Heart right ventricle (tissue), 16 donors: Measurements from ENCODE around the gene DSE. TPM values are rescaled to one million over a fixed set of nuclear protein-coding genes. Genes with fewer than 3 reads are reported as not detected.

Source experiments
- ATAC-seq, 8 donors: fragments of 200-7000 bp; cut with Tn5 transposase; one replicate each; pipeline ENCODE4 v1.9.1; 2020; ENCODE audit warnings: mild to moderate bottlenecking in 8 of 8, moderate library complexity in 8 of 8, moderate number of reproducible peaks in 1 of 8
- DNase-seq, 2 donors: peaks; one replicate each; pipeline ENCODE4 v3.0.0-alpha.2; 2020
- H3K27ac ChIP-seq, 10 donors: fragments of 200-600 bp; sonication (generic) in 2 of 10; one replicate each; pipeline versions ENCODE4 v1.5.0 to v1.8.0; 2020 to 2022; ENCODE audit warnings: mild to moderate bottlenecking in 3 of 10
- H3K27me3 ChIP-seq, 7 donors: fragments of 200-600 bp; one replicate each; pipeline ENCODE4 v1.8.0; 2021 to 2022; ENCODE audit warnings: mild to moderate bottlenecking in 2 of 7
- H3K36me3 ChIP-seq, 9 donors: fragments of 200-600 bp; sonication (generic) in 1 of 9; one replicate each; pipeline versions ENCODE4 v1.5.0 to v1.8.0; 2020 to 2022; ENCODE audit warnings: mild to moderate bottlenecking in 2 of 9
- H3K4me1 ChIP-seq, 9 donors: fragments of 200-600 bp; sonication (generic) in 1 of 9; one replicate each; pipeline versions ENCODE4 v1.5.0 to v1.8.0; 2020 to 2022; ENCODE audit warnings: mild to moderate bottlenecking in 4 of 9
- H3K4me3 ChIP-seq, 10 donors: fragments of 200-600 bp; sonication (generic) in 2 of 10; one replicate each; pipeline versions ENCODE4 v1.5.0 to v1.8.0; 2020 to 2022; ENCODE audit warnings: mild to moderate bottlenecking in 7 of 10, moderate library complexity in 2 of 10
- H3K9me3 ChIP-seq, 11 donors: fragments of 200-600 bp in 10 of 11; sonication (generic) in 2 of 11; one replicate each; pipeline versions ENCODE4 v1.5.0 to v1.8.0; 2013 to 2022; ENCODE audit warnings: mild to moderate bottlenecking in 2 of 11, control low read depth in 1 of 11, moderate library complexity in 1 of 11
- WGBS, 2 donors: extraction: QIAGEN DNeasy Blood & Tissue Kit; methylation state at CpG; one replicate each; pipeline ENCODE4 v1.1.7; 2013; ENCODE audit warnings: inconsistent platforms in 1 of 2; 5-methylcytosine and 5-hydroxymethylcytosine counted together
- intact Hi-C, 10 donors: fragments of 100-400 bp; cut with DNase I; formaldehyde crosslinking; loops; one replicate each; pipeline versions ENCODE4 v1.11.1 to v1.14.2; 2022
- polyA plus RNA-seq, 2 donors: library from polyadenylated mRNA; stranded (reverse); fragments of 200-250 nt; gene quantifications; one replicate each; pipeline ENCODE4 v1.2.3, GENCODE V29; 2013
- total RNA-seq, 10 donors: library from RNA; stranded (reverse); fragmentation: NEBNext Ultra II Directional in 3 of 10; extraction: Animal tissue kit (Norgen Biotek cat#: 25700) in 3 of 10; gene quantifications; one replicate each; pipeline versions ENCODE4 v1.2.1 to v1.2.4, GENCODE V29; 2021 to 2023
- TF ChIP-seq, protein P1 (sequence below), 9 donors: fragments of 200-600 bp; sonication (generic) in 2 of 9; IDR thresholded peaks; one replicate each; pipeline versions ENCODE4 v1.5.0 to v1.8.0; 2021 to 2022; ENCODE audit warnings: antibody characterized with exemption in 9 of 9, mild to moderate bottlenecking in 5 of 9, moderate library complexity in 1 of 9
- donor health status: Arrhythmogenic right ventricular cardiomyopathy.
- donor health status: ischemic (EF 13 %, LVEDD 7.1; RV severe dilation, severe dysfunction).
- donor health status: healthy with polysubstance abuse.
- donor health status: DM: no; HTN: yes; CAD: no.
- donor health status: DM: no; HTN: no; CAD: no.
- donor health status: ischemic (EF 25% LVEDD 6.9; RV normal size, moderate dysfunction).
- donor health status: ischemic (EF 25% LVEDD 5.7; RV mildly dilated, moderate dysfunction).
- donor health status: healthy.
- donor health status: DM: yes; HTN: yes; CAD: no.
- donor health status: Ischemic cardiomyopathy.
- donor health status: ischemic (EF 35%, LVEDD 5.7; RV mildly dilated, moderate dysfunction).
- donor health status: nonischemic (EF 11% LVEDD 7.7; RV severe dilation, severe dysfunction).
- donor health status: DM: yes; HTN: yes; CAD: no.
- donor health status: PGD.
- donor health status: ischemic (EF 29% LVEDD 5.4; RV normal size, mild dysfunction).
- donor health status: nonischemic (EF 23%, LVEDD 6.1; RV moderate dilation, normal function).

The DSE gene
- total and polyA plus RNA-seq, 12 donors = 3.8 to 25.4 (median 11.3) TPM

DNA sequence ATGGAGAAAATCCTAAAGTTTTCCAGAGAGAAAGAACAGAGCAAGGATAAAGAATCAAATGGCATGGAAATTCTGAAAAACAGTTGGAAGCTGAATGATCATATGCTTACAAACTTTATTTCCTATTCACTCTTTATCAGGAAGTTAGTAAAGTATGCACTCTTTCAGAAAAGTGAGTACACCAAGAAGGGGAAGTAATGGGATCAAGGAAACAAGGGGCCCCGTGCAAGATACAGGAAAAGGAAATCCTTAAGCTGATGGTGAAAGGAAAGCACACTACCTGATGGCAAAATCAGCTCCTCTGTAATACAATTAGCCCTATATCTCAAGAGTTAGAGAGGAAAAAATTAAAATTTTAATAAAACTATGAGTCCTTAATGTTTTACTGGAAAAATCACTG is 104.4 kb downstream of the DSE start:
- no peaks in the 10 kb centered on the region for H3K27me3 ChIP-seq
- no peaks in the 10 kb centered on the region for H3K9me3 ChIP-seq
- peak overlapping the region in 1 of 10 donors; percentile 23 for H3K4me3 ChIP-seq
- TF ChIP-seq, protein P1, sequence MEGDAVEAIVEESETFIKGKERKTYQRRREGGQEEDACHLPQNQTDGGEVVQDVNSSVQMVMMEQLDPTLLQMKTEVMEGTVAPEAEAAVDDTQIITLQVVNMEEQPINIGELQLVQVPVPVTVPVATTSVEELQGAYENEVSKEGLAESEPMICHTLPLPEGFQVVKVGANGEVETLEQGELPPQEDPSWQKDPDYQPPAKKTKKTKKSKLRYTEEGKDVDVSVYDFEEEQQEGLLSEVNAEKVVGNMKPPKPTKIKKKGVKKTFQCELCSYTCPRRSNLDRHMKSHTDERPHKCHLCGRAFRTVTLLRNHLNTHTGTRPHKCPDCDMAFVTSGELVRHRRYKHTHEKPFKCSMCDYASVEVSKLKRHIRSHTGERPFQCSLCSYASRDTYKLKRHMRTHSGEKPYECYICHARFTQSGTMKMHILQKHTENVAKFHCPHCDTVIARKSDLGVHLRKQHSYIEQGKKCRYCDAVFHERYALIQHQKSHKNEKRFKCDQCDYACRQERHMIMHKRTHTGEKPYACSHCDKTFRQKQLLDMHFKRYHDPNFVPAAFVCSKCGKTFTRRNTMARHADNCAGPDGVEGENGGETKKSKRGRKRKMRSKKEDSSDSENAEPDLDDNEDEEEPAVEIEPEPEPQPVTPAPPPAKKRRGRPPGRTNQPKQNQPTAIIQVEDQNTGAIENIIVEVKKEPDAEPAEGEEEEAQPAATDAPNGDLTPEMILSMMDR (IDR thresholded peaks at IDR 0.05) = no peak
- no peaks in the 10 kb centered on the region for H3K36me3 ChIP-seq
- DNase-seq = no peak
- H3K27ac ChIP-seq = peak overlapping the region in 1 of 10 donors; percentile 76
- ATAC-seq = no peak
- 40 to 45% methylated on average over 1 of the region's 1 CpG for WGBS, 2 donors
- intact Hi-C loops = no loop called here
- H3K4me1 ChIP-seq = peaks cover 0 to 30% (median 0%) of the 10 kb centered on the region in 9 donors

DNA sequence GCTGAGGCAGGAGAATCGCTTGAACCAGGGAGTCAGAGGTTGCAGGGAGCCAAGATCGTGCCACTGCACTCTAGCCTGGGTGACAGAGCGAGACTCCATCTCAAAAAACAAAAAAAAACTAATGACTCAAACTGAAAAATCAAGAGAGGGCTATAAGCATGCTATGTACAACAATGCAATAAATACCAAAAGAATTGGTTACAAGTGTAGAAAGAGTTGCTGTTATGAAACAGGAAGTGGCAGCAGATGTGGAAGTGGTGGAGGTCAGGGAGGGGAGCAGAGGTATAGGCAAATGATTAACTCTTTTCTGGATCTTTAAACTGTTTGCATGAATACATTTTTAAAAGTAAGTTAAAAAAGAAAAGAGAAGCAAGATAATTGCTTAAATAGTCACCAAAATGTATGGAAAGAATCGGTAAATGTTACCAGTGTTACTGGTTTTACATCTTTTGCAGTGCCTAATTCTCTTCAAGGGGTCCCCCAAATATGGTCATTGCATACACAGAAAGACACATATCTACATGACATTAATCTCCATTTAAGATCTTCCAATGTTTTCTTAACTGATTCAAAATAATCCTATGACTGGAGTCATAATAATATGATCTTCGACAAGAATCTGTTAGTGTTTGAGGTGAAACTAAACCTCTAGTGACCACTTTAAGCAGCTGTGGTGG is 105.4 kb downstream of the DSE start:
- Histone ChIP-seq H3K27ac (peak overlapping the region in 1 of 10 donors; percentile 76), H3K27me3 (no peaks in the 10 kb centered on the region), H3K4me1 (peaks cover 0 to 30% (median 0%) of the 10 kb centered on the region in 9 donors), H3K36me3 (no peaks in the 10 kb centered on the region), H3K9me3 (no peaks in the 10 kb centered on the region), H3K4me3 (peak overlapping the region in 1 of 10 donors; percentile 23)
- WGBS, 2 donors = 81 to 85% methylated on average over 5 of the region's 5 CpGs
- TF ChIP-seq, protein P1 (IDR thresholded peaks at IDR 0.05) = no peak
- no peak for DNase-seq
- peak in 2 of 8 donors; percentile 54 to 63 for ATAC-seq
- intact Hi-C loops = no loop called here

DNA sequence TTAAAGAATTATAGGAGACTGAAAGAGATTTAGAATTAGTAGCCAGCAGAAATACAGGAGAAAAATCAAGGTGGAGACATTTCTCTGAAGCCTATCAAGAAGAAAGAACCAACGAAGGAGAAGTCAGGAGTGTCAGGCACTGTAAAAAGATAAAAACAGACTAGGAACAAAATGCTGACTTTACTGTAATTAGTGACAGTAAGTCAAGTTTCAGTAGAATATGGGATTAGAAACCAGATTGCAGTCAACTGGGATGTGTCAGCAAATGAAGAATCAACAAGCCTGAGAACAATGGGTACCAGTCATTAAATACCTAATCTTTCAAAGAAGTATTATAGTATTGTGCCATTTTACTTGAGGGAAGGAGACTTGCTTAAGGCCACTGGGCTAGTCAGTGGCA is 112.0 kb downstream of the DSE start:
- Histone ChIP-seq H3K27ac (no peak overlapping the region), H3K36me3 (no peaks in the 10 kb centered on the region), H3K4me3 (no peak overlapping the region), H3K4me1 (no peaks in the 10 kb centered on the region), H3K9me3 (no peaks in the 10 kb centered on the region), H3K27me3 (no peaks in the 10 kb centered on the region)
- TF ChIP-seq, protein P1 (IDR thresholded peaks at IDR 0.05) = no peak
- DNase-seq = no peak
- no peak for ATAC-seq
- intact Hi-C loops = no loop called here
- 64 to 89% methylated on average over 1 of the region's 1 CpG for WGBS, 2 donors

DNA sequence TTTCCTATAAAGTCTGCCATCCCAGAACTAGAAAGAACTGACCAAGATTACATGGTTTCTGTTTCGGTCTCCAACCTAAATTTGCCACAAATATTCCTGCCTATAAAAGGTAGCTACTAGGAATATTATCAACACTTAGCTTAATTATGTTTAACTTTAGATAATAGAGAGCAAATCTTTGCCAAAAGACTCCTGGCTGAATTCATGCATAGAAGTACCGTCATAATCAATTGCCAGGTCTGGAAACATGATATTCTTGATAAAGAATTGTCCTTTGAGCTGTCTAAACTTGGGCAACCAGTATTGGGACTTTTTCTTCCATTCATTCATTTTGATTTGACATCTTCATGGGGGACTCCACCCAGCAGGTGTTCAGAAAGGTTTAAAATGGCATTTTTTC is 112.9 kb downstream of the DSE start:
- WGBS, 2 donors = 83 to 86% methylated on average over 2 of the region's 2 CpGs

More for the DNA sequence above, 112.9 kb downstream of the DSE start:
- Histone ChIP-seq H3K4me1 (no peaks in the 10 kb centered on the region), H3K27me3 (no peaks in the 10 kb centered on the region), H3K4me3 (no peak overlapping the region), H3K36me3 (no peaks in the 10 kb centered on the region), H3K9me3 (peaks cover 0 to 7% (median 0%) of the 10 kb centered on the region in 11 donors), H3K27ac (no peak overlapping the region)
- DNase-seq (no peak), ATAC-seq (no peak)
- intact Hi-C loops = no loop called here
- TF ChIP-seq, protein P1 (IDR thresholded peaks at IDR 0.05) = no peak
